ENCODE results near the gene CMSS1.

GRCh38 chr3:99836681-99837080 lies 19.0 kb downstream of the CMSS1 start:
- TF ChIP-seq POLR2A (IDR thresholded peaks at IDR 0.05; ENCODE audit: low read depth, low read length) (no peak), POLR2AphosphoS5 (IDR thresholded peaks at IDR 0.05; ENCODE audit: low read depth, low read length) (no peak)
